A549 (cell line): ENCODE measurements around the gene SLC13A5.

Experiments used
- CHD2 ChIP-seq: fragments of 150-350 bp; IDR thresholded peaks from 2 replicates; pipeline ENCODE4 v1.6.1; 2014; ENCODE audit warnings: low read length; ENCODE audit not compliant: partially characterized antibody
- CHD4 ChIP-seq: fragments of 200-600 bp; sonication (generic); IDR thresholded peaks from 2 replicates; pipeline ENCODE4 v1.6.1; 2016; ENCODE audit warnings: antibody characterized with exemption, mild to moderate bottlenecking, borderline replicate concordance
- ESRRA ChIP-seq: fragments of 150-350 bp; IDR thresholded peaks from 2 replicates; pipeline ENCODE4 v1.6.1; 2014; ENCODE audit warnings: mild to moderate bottlenecking, low read length, borderline replicate concordance
- MAFK ChIP-seq: fragments of 450-650 bp; IDR thresholded peaks from 2 replicates; pipeline ENCODE4 v1.6.1; 2014; ENCODE audit not compliant: partially characterized antibody
- NR3C1 ChIP-seq: fragments of >200 bp; sonication (Bioruptor Twin); formaldehyde crosslinking; IDR thresholded peaks from 3 replicates; pipeline ENCODE4 v1.6.1; 2017
- POLR2A ChIP-seq: IDR thresholded peaks from 2 replicates; pipeline ENCODE4 v1.6.1; 2012; ENCODE audit warnings: mild to moderate bottlenecking, low read length
- RNF2 ChIP-seq: fragments of 200-600 bp; sonication (generic); IDR thresholded peaks from 2 replicates; pipeline ENCODE4 v1.6.1; 2016; ENCODE audit warnings: low read depth, mild to moderate bottlenecking, antibody characterized with exemption, moderate library complexity, borderline replicate concordance
- ZFP36 ChIP-seq: fragments of 450-650 bp; IDR thresholded peaks from 2 replicates; pipeline ENCODE4 v1.6.1; 2014; ENCODE audit warnings: borderline replicate concordance; ENCODE audit not compliant: partially characterized antibody
- TF ChIP-seq, protein P1 (sequence below): fragments of >200 bp; sonication (Bioruptor Twin); formaldehyde crosslinking; IDR thresholded peaks from 3 replicates; pipeline ENCODE4 v1.5.1; 2016
- TF ChIP-seq, protein P2 (sequence below): IDR thresholded peaks from 2 replicates; pipeline ENCODE4 v1.6.1; 2012

DNA sequence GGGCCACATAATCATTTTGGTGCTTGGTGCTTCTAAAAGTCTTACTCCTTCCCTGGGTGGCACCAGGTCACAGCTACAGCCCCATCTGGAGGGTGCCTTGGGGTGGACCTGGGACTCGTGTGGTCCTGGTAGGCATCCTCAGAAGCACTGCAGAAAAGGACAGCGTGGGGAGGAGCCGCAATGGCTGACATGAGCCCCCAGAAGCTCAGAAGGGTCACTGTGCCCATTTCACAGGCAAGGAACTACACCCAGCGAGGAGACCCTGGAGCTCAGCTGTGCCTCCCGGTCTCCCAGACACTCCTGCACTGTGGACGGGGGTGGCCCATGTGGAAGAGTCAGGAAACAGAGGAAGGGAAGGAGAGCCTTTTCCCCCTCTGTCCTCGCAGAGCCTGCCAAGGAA is 35.2 kb downstream of the SLC13A5 start:
- TF ChIP-seq CHD2, result no peak
- TF ChIP-seq, protein P1, sequence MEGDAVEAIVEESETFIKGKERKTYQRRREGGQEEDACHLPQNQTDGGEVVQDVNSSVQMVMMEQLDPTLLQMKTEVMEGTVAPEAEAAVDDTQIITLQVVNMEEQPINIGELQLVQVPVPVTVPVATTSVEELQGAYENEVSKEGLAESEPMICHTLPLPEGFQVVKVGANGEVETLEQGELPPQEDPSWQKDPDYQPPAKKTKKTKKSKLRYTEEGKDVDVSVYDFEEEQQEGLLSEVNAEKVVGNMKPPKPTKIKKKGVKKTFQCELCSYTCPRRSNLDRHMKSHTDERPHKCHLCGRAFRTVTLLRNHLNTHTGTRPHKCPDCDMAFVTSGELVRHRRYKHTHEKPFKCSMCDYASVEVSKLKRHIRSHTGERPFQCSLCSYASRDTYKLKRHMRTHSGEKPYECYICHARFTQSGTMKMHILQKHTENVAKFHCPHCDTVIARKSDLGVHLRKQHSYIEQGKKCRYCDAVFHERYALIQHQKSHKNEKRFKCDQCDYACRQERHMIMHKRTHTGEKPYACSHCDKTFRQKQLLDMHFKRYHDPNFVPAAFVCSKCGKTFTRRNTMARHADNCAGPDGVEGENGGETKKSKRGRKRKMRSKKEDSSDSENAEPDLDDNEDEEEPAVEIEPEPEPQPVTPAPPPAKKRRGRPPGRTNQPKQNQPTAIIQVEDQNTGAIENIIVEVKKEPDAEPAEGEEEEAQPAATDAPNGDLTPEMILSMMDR, result no peak
- TF ChIP-seq NR3C1, result no peak
- TF ChIP-seq POLR2A, result no peak
- TF ChIP-seq CHD4, result no peak
- no peak for TF ChIP-seq MAFK
- TF ChIP-seq RNF2, result no peak
- no peak for TF ChIP-seq ZFP36
- TF ChIP-seq, protein P2, sequence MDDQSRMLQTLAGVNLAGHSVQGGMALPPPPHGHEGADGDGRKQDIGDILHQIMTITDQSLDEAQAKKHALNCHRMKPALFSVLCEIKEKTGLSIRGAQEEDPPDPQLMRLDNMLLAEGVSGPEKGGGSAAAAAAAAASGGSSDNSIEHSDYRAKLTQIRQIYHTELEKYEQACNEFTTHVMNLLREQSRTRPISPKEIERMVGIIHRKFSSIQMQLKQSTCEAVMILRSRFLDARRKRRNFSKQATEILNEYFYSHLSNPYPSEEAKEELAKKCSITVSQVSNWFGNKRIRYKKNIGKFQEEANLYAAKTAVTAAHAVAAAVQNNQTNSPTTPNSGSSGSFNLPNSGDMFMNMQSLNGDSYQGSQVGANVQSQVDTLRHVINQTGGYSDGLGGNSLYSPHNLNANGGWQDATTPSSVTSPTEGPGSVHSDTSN, result no peak
- no peak for TF ChIP-seq ESRRA
